ENCODE data around the gene ROBO2. TPM values are rescaled to one million over a fixed set of nuclear protein-coding genes. Genes with fewer than 3 reads are reported as not detected.

The ROBO2 gene
- total RNA-seq, 1 donor from 2014 or later, result not detected

DNA sequence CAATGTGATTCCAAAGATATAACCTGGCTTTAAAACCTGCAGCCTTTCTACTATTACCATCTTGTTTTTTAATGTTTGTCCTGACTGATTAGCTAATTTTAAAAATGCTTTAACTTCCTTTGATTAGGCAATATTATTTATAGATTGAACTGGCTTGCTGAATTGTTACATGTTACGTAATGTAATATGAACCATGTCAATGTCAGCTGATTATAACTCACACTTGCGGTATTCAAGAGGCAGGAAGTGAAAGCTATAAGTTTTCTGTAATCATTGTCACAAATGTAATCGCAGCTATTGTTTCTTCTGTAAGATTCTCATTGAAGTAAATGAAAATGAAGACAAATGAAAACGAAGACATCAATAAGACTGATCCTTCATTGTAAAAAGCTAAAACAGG, 146.8 kb downstream of the ROBO2 start:
- peak in 1 of 2 donors; percentile 7 for DNase-seq (ENCODE audit: low read depth in 2 of 2)

- no peak for DNase-seq (ENCODE audit: low read depth in 2 of 2)
Observed at GRCh38 chr3:77188210-77188609, 148.3 kb downstream of the ROBO2 start.

- no peak for DNase-seq (ENCODE audit: low read depth in 2 of 2)
Observed at GRCh38 chr3:77189258-77189657, 149.4 kb downstream of the ROBO2 start.

- DNase-seq (ENCODE audit: low read depth in 2 of 2), result no peak
Observed at GRCh38 chr3:77189684-77190083, 149.8 kb downstream of the ROBO2 start.

DNA sequence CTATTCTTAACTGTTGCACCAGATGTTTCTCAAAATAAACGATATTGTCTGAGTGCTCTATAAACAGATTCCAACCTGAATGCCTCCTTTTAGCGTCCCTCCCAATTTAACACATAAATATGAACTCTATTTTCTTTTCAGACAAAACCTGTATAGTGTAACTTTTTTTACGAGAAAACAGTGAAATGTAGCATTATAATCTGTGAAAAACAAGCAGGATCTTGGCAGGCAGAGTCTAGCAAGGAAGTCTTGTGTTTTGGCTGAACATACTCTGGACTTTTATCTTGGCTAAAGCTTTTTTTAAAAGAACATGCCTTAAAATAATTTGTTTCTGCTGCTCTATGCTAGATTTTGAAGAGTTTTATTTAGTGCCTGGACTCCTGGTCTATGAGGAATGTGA, 150.5 kb downstream of the ROBO2 start:
- no peak for DNase-seq (ENCODE audit: low read depth in 2 of 2)

DNA sequence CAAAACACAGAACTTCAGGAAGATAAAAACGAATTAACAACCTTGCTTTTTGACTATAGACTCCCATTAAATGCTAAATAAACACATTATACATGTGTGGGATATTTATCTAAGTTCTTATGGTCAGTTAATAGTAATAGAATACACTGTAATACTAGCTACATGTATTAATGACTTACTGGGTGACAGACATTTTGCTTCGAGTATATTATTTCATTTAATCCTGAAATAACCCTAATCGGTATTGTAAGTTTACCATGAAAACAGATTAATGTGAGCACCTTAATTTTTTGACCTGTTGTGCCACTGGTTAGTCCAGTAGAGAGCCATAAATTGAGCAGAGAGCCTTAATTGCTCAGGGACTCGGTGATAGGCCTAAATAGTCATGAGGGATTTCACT, 151.1 kb downstream of the ROBO2 start:
- no peak for DNase-seq (ENCODE audit: low read depth in 2 of 2)

GRCh38 chr3:77191640-77192039, 151.7 kb downstream of the ROBO2 start:
- no peak for DNase-seq (ENCODE audit: low read depth in 2 of 2)

GRCh38 chr3:77195766-77196545, 156.1 kb downstream of the ROBO2 start:
- DNase-seq (ENCODE audit: low read depth in 2 of 2), result no peak

GRCh38 chr3:77197408-77197807, 157.5 kb downstream of the ROBO2 start:
- no peak for DNase-seq (ENCODE audit: low read depth in 2 of 2)

DNA sequence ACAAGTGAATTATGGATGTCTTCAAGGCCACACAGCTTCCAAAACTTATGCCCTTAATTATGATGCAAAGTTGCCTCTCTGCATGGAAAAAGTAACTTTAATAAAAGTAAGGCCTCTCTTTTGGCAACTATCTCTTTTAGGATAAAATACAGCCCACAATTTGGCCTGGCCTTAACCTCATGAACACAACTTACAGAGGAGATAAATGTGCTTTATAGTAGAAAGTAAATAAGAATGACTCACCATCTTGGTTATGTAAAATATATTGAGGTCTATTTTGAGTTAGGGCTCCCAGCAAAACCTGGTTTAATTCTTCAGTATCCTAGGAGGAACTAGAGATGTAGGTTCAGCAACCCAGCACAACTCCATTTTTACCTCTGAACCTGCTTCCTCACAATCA, 164.0 kb downstream of the ROBO2 start:
- DNase-seq (ENCODE audit: low read depth in 2 of 2), result no peak

GRCh38 chr3:77204788-77205187, 164.9 kb downstream of the ROBO2 start:
- DNase-seq (ENCODE audit: low read depth in 2 of 2), result no peak

- no peak for DNase-seq (ENCODE audit: low read depth in 2 of 2)
Observed at GRCh38 chr3:77207753-77208152, 167.9 kb downstream of the ROBO2 start.

DNA sequence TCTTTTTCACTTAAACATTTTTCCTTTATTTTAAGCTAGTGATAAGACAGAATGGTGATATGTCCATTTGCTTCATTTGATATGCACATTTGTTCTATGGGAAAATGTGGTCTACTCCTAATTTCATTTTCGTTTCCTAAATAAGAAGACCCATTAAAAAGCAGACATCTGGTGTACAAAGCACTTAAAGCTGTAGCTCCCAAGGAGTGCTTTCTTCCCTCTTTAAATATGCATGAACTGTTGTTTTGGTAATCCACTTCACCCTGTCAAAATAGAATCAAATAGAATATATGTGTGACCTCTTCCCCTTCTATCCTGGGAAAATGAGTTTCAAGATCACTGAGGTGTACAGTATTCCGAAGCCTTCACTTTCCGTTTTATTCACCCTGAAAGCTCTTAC, 182.8 kb downstream of the ROBO2 start:
- no peak for DNase-seq (ENCODE audit: low read depth in 2 of 2)

DNA sequence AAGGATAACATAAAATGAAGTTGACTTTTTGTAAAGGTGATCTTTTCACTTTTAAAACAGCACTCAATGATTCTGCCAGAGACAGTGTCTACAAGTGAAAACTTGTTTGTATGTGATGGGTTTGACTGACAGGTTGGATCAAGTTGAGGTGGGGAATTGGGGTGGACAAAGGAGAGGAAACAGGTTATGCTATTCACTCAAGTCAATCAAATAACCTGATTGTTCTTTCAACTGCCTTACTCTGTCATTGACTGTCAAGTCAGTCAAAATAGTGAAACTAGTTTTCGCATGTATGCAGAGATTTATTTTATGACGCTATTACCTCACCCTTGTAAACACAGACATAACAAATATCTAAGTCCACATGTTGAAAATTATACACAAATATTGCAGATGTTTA, 187.7 kb downstream of the ROBO2 start:
- no peak for DNase-seq (ENCODE audit: low read depth in 2 of 2)

- no peak for DNase-seq (ENCODE audit: low read depth in 2 of 2)
Observed at GRCh38 chr3:77232557-77232956, 192.7 kb downstream of the ROBO2 start.

- DNase-seq (ENCODE audit: low read depth in 2 of 2), result no peak
Observed at GRCh38 chr3:77234004-77234403, 194.1 kb downstream of the ROBO2 start.

- no peak for DNase-seq (ENCODE audit: low read depth in 2 of 2)
Observed at GRCh38 chr3:77236118-77236517, 196.2 kb downstream of the ROBO2 start.

GRCh38 chr3:77240072-77240650, 200.3 kb downstream of the ROBO2 start:
- no peak for DNase-seq (ENCODE audit: low read depth in 2 of 2)

GRCh38 chr3:77242371-77242770, 202.5 kb downstream of the ROBO2 start:
- DNase-seq (ENCODE audit: low read depth in 2 of 2), result no peak

DNA sequence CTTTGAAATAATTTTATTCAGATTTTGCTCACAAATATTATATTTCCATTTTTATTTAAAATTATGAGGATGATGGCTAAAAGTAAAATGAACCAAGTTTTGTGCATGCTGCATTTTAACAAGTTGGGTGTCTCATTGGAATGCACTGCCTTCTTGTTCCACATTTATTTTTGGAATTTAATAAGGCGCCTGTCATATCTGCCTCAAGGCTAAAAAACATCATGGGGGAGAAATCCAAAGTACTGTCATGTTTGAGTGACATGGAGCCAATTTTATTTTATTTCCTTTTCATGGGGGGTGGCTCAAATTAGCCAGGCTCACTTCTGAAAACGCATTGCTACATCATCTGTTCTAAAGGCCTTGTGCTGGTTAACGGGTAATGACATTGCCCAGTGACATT, 205.1 kb downstream of the ROBO2 start:
- no peak for DNase-seq (ENCODE audit: low read depth in 2 of 2)

- no peak for DNase-seq (ENCODE audit: low read depth in 2 of 2)
Observed at GRCh38 chr3:77247061-77247460, 207.2 kb downstream of the ROBO2 start.

GRCh38 chr3:77247817-77248216, 207.9 kb downstream of the ROBO2 start:
- no peak for DNase-seq (ENCODE audit: low read depth in 2 of 2)

- no peak for DNase-seq (ENCODE audit: low read depth in 2 of 2)
Observed at GRCh38 chr3:77248420-77248819, 208.5 kb downstream of the ROBO2 start.

All from lung microvascular endothelial cell (primary cell).